Measurements from ENCODE around the gene SEC16A. TPM values are rescaled to one million over a fixed set of nuclear protein-coding genes. Genes with fewer than 3 reads are reported as not detected.
A peak's percentile ranks its signal among the peaks of the same experiment; 100 is the strongest.

The SEC16A gene
- total and polyA plus RNA-seq, 4 donors, result 11.1 to 61.0 (median 58.1) TPM

GRCh38 chr9:136466155-136466541, 16.7 kb downstream of the SEC16A start:
- Histone ChIP-seq H3K27ac (ENCODE audit: low read depth in 1 of 2, low read length in 2 of 2) (no peak overlapping the region), H3K27me3 (ENCODE audit: control insufficient read depth in 1 of 2, insufficient read depth in 2 of 2, low read length in 1 of 2) (no peaks in the 10 kb centered on the region), H3K4me1 (ENCODE audit: control insufficient read depth in 1 of 2, insufficient read depth in 2 of 2, low read length in 2 of 2) (no peaks in the 10 kb centered on the region), H3K4me3 (ENCODE audit: low read length in 2 of 2) (no peak overlapping the region), H3K9me3 (ENCODE audit: control insufficient read depth, low read length) (no peaks in the 10 kb centered on the region), H3K36me3 (ENCODE audit: control insufficient read depth in 1 of 2, insufficient read depth in 2 of 2, low read length in 1 of 2) (peaks cover 0 to 22% of the 10 kb centered on the region in 2 donors)
- DNase-seq, result peak in 1 of 2 donors; percentile 72
- ATAC-seq (ENCODE audit: low FRiP score), result no peak
- intact Hi-C loops (cut with DNase I), result no loop called here
- 95 to 96% methylated on average over 30 of the region's 30 CpGs for WGBS, 2 donors

DNA sequence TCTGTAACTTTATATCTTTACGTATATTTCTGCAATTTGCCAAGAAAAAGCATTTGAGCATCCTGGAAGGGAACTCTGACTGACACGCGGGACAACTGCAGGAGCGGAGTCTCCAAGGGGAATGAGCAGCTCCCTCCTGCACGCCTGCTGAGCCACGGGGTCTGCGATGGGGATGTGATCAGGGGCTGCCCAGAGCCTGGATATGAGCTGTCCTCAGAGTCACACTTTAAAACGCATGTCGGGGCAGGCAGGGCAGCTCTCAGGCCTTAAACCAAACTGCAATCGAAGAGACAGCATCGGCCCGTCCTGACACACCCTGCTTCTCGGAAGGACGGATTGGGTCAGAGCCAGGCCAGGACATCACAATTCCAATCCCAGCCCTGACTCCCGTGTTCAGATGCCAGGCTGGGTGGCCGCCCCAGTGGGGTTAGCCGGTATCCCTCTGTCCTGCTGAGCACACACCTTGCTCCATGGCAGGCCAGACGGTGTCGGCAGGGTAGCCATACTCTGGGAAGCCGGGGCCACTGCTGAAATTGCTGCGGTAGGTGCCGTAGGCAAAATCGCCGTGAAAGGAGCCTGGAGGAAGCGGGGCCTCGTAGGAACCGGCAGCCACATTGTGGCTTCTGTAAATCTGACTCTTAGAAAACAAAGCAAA, 17.2 kb downstream of the SEC16A start:
- intact Hi-C loops (cut with DNase I), result no loop called here
- Histone ChIP-seq H3K4me3 (ENCODE audit: low read length in 2 of 2) (no peak overlapping the region), H3K4me1 (ENCODE audit: control insufficient read depth in 1 of 2, insufficient read depth in 2 of 2, low read length in 2 of 2) (no peaks in the 10 kb centered on the region), H3K9me3 (ENCODE audit: control insufficient read depth, low read length) (no peaks in the 10 kb centered on the region), H3K27ac (ENCODE audit: low read depth in 1 of 2, low read length in 2 of 2) (no peak overlapping the region), H3K36me3 (ENCODE audit: control insufficient read depth in 1 of 2, insufficient read depth in 2 of 2, low read length in 1 of 2) (peaks cover 0 to 21% of the 10 kb centered on the region in 2 donors), H3K27me3 (ENCODE audit: control insufficient read depth in 1 of 2, insufficient read depth in 2 of 2, low read length in 1 of 2) (no peaks in the 10 kb centered on the region)
- 92 to 93% methylated on average over 27 of the region's 27 CpGs for WGBS, 2 donors
- ATAC-seq (ENCODE audit: low FRiP score) (no peak), DNase-seq (peak in 1 of 2 donors; percentile 72)

DNA sequence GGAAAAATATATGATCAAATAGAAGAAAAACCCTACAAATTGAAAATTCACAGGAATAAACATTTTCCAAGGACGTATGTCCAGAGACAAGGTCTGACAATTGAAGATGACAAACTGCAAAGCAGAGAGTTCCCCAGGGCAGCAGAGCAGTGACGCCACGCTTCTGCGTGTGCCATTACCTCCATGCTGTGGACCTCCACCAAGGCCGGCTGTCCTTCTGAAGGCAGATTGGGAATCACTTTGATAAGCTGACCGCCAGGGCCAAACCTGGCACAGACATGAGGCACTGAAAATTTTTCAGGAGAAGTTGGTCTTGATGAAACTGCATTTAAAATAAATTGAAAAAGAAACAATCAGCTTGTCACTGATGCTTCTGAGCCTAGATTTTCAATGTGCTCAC, 18.6 kb downstream of the SEC16A start:
- no peak for ATAC-seq (ENCODE audit: low FRiP score)
- Histone ChIP-seq H3K27me3 (ENCODE audit: control insufficient read depth in 1 of 2, insufficient read depth in 2 of 2, low read length in 1 of 2) (no peaks in the 10 kb centered on the region), H3K4me1 (ENCODE audit: control insufficient read depth in 1 of 2, insufficient read depth in 2 of 2, low read length in 2 of 2) (no peaks in the 10 kb centered on the region), H3K36me3 (ENCODE audit: control insufficient read depth in 1 of 2, insufficient read depth in 2 of 2, low read length in 1 of 2) (peaks cover 0 to 25% of the 10 kb centered on the region in 2 donors), H3K9me3 (ENCODE audit: control insufficient read depth, low read length) (no peaks in the 10 kb centered on the region), H3K27ac (ENCODE audit: low read depth in 1 of 2, low read length in 2 of 2) (no peak overlapping the region), H3K4me3 (ENCODE audit: low read length in 2 of 2) (no peak overlapping the region)
- 86% methylated on average over 6 of the region's 6 CpGs for WGBS, 2 donors
- no peak for DNase-seq
- intact Hi-C loops (cut with DNase I), result no loop called here

- H3K4me1 ChIP-seq (ENCODE audit: control insufficient read depth in 1 of 2, insufficient read depth in 2 of 2, low read length in 2 of 2), result no peaks in the 10 kb centered on the region
- H3K27ac ChIP-seq (ENCODE audit: low read depth in 1 of 2, low read length in 2 of 2), result no peak overlapping the region
- peaks cover 0 to 23% of the 10 kb centered on the region in 2 donors for H3K36me3 ChIP-seq (ENCODE audit: control insufficient read depth in 1 of 2, insufficient read depth in 2 of 2, low read length in 1 of 2)
- intact Hi-C loops (cut with DNase I), result no loop called here
- DNase-seq (no peak), ATAC-seq (ENCODE audit: low FRiP score) (no peak)
- 89 to 91% methylated on average over 14 of the region's 14 CpGs for WGBS, 2 donors
- no peaks in the 10 kb centered on the region for H3K9me3 ChIP-seq (ENCODE audit: control insufficient read depth, low read length)
- H3K27me3 ChIP-seq (ENCODE audit: control insufficient read depth in 1 of 2, insufficient read depth in 2 of 2, low read length in 1 of 2), result no peaks in the 10 kb centered on the region
- no peak overlapping the region for H3K4me3 ChIP-seq (ENCODE audit: low read length in 2 of 2)
Observed at GRCh38 chr9:136463578-136463977, 19.3 kb downstream of the SEC16A start.

- intact Hi-C loops (cut with DNase I), result no loop called here
- Histone ChIP-seq H3K27ac (ENCODE audit: low read depth in 1 of 2, low read length in 2 of 2) (no peak overlapping the region), H3K27me3 (ENCODE audit: control insufficient read depth in 1 of 2, insufficient read depth in 2 of 2, low read length in 1 of 2) (no peaks in the 10 kb centered on the region), H3K9me3 (ENCODE audit: control insufficient read depth, low read length) (no peaks in the 10 kb centered on the region), H3K4me3 (ENCODE audit: low read length in 2 of 2) (no peak overlapping the region), H3K36me3 (ENCODE audit: control insufficient read depth in 1 of 2, insufficient read depth in 2 of 2, low read length in 1 of 2) (peaks cover 0 to 21% of the 10 kb centered on the region in 2 donors), H3K4me1 (ENCODE audit: control insufficient read depth in 1 of 2, insufficient read depth in 2 of 2, low read length in 2 of 2) (no peaks in the 10 kb centered on the region)
- ATAC-seq (ENCODE audit: low FRiP score) (no peak), DNase-seq (no peak)
- 90 to 93% methylated on average over 17 of the region's 17 CpGs for WGBS, 2 donors
Observed at GRCh38 chr9:136462664-136463063, 20.2 kb downstream of the SEC16A start.

GRCh38 chr9:136460772-136461325, 22.0 kb downstream of the SEC16A start:
- H3K4me3 ChIP-seq (ENCODE audit: low read length in 2 of 2), result no peak overlapping the region
- no peak for DNase-seq
- no peaks in the 10 kb centered on the region for H3K9me3 ChIP-seq (ENCODE audit: control insufficient read depth, low read length)
- no peak overlapping the region for H3K27ac ChIP-seq (ENCODE audit: low read depth in 1 of 2, low read length in 2 of 2)
- no peaks in the 10 kb centered on the region for H3K27me3 ChIP-seq (ENCODE audit: control insufficient read depth in 1 of 2, insufficient read depth in 2 of 2, low read length in 1 of 2)
- 95% methylated on average over 23 of the region's 23 CpGs for WGBS, 2 donors
- intact Hi-C loops (cut with DNase I), result no loop called here
- H3K4me1 ChIP-seq (ENCODE audit: control insufficient read depth in 1 of 2, insufficient read depth in 2 of 2, low read length in 2 of 2), result no peaks in the 10 kb centered on the region
- H3K36me3 ChIP-seq (ENCODE audit: control insufficient read depth in 1 of 2, insufficient read depth in 2 of 2, low read length in 1 of 2), result peaks cover 0 to 22% of the 10 kb centered on the region in 2 donors
- ATAC-seq (ENCODE audit: low FRiP score), result no peak

DNA sequence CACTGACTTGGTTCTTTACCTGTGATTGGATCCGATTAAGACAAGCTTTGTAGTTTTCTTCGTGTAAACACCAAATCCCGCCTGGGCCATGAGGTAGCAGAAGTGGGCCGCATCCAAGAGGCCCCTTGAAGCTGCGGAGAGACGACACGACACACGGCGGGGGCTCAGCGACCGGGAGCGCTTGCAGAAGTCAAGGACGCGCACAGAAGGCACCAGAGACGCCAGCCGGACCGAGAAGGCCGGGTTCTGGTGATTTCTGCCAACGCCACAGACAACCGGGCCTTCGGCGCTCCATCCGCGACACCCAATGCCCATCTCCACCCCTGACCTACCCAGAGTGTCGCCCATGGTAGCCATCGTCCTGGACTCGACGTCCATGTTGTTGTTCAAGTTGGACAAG, 23.4 kb downstream of the SEC16A start:
- ATAC-seq (ENCODE audit: low FRiP score), result no peak
- Histone ChIP-seq H3K27ac (ENCODE audit: low read depth in 1 of 2, low read length in 2 of 2) (no peak overlapping the region), H3K4me1 (ENCODE audit: control insufficient read depth in 1 of 2, insufficient read depth in 2 of 2, low read length in 2 of 2) (no peaks in the 10 kb centered on the region), H3K4me3 (ENCODE audit: low read length in 2 of 2) (no peak overlapping the region), H3K9me3 (ENCODE audit: control insufficient read depth, low read length) (no peaks in the 10 kb centered on the region), H3K36me3 (ENCODE audit: control insufficient read depth in 1 of 2, insufficient read depth in 2 of 2, low read length in 1 of 2) (peaks cover 0 to 18% of the 10 kb centered on the region in 2 donors), H3K27me3 (ENCODE audit: control insufficient read depth in 1 of 2, insufficient read depth in 2 of 2, low read length in 1 of 2) (no peaks in the 10 kb centered on the region)
- 93% methylated on average over 28 of the region's 28 CpGs for WGBS, 2 donors
- intact Hi-C loops (cut with DNase I), result no loop called here
- DNase-seq, result no peak

- no peaks in the 10 kb centered on the region for H3K4me1 ChIP-seq (ENCODE audit: control insufficient read depth in 1 of 2, insufficient read depth in 2 of 2, low read length in 2 of 2)
- no peak overlapping the region for H3K27ac ChIP-seq (ENCODE audit: low read depth in 1 of 2, low read length in 2 of 2)
- no peaks in the 10 kb centered on the region for H3K9me3 ChIP-seq (ENCODE audit: control insufficient read depth, low read length)
- no peak for DNase-seq
- no peak for ATAC-seq (ENCODE audit: low FRiP score)
- intact Hi-C loops (cut with DNase I), result no loop called here
- H3K4me3 ChIP-seq (ENCODE audit: low read length in 2 of 2), result no peak overlapping the region
- WGBS, 2 donors, result 94 to 96% methylated on average over 24 of the region's 24 CpGs
- H3K27me3 ChIP-seq (ENCODE audit: control insufficient read depth in 1 of 2, insufficient read depth in 2 of 2, low read length in 1 of 2), result no peaks in the 10 kb centered on the region
- H3K36me3 ChIP-seq (ENCODE audit: control insufficient read depth in 1 of 2, insufficient read depth in 2 of 2, low read length in 1 of 2), result peaks cover 0 to 14% of the 10 kb centered on the region in 2 donors
Observed at GRCh38 chr9:136457326-136457725, 25.5 kb downstream of the SEC16A start.

- 80 to 83% methylated on average over 9 of the region's 9 CpGs for WGBS, 2 donors
- peaks cover 0 to 13% of the 10 kb centered on the region in 2 donors for H3K36me3 ChIP-seq (ENCODE audit: control insufficient read depth in 1 of 2, insufficient read depth in 2 of 2, low read length in 1 of 2)
- no peak overlapping the region for H3K27ac ChIP-seq (ENCODE audit: low read depth in 1 of 2, low read length in 2 of 2)
- no peaks in the 10 kb centered on the region for H3K4me1 ChIP-seq (ENCODE audit: control insufficient read depth in 1 of 2, insufficient read depth in 2 of 2, low read length in 2 of 2)
- DNase-seq, result no peak
- no peaks in the 10 kb centered on the region for H3K9me3 ChIP-seq (ENCODE audit: control insufficient read depth, low read length)
- no peak for ATAC-seq (ENCODE audit: low FRiP score)
- no peaks in the 10 kb centered on the region for H3K27me3 ChIP-seq (ENCODE audit: control insufficient read depth in 1 of 2, insufficient read depth in 2 of 2, low read length in 1 of 2)
- intact Hi-C loops (cut with DNase I), result no loop called here
- H3K4me3 ChIP-seq (ENCODE audit: low read length in 2 of 2), result no peak overlapping the region
Observed at GRCh38 chr9:136456258-136456657, 26.6 kb downstream of the SEC16A start.
